Measurements from ENCODE around the gene PNO1. TPM values are rescaled to one million over a fixed set of nuclear protein-coding genes. Genes with fewer than 3 reads are reported as not detected.

Gene PNO1
- total and polyA plus RNA-seq, 2 experiments from 2014 or later: 14.5 to 23.3 TPM

DNA sequence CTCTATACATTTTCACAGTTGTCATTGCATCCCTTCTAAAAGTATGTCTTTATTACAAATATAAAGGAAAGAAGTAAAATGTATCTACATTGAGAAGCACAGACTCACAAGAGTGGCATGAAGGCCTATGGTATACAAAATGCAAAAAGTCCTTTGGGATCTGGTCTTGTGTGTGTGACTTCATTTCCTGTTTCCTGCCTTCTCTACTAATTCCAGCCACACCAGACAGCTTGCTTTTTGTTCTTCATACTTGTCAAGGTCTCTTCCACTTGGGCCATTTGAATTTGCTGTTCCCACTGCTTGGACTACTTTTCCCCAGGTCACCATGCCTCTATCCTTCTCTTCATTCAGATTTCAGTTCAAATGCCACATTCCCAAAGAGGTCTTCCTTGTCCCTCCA lies 6.7 kb upstream of the PNO1 start:
- no peaks in the 10 kb centered on the region for H3K36me3 ChIP-seq (ENCODE audit: low read depth)
- no peak overlapping the region for H3K4me3 ChIP-seq
- no peaks in the 10 kb centered on the region for H3K27me3 ChIP-seq (replicated peaks; ENCODE audit: insufficient read depth)
- no peaks in the 10 kb centered on the region for H3K9me2 ChIP-seq (ENCODE audit: insufficient read depth)
- H4K20me1 ChIP-seq (ENCODE audit: insufficient read depth): no peaks in the 10 kb centered on the region
- no peak overlapping the region for H2AFZ ChIP-seq
- no peaks in the 10 kb centered on the region for H3K9me3 ChIP-seq (ENCODE audit: low read depth)
- H3K9ac ChIP-seq: no peak overlapping the region
- no peak overlapping the region for H3K27ac ChIP-seq
- H3K79me2 ChIP-seq (ENCODE audit: insufficient read depth): peaks cover 52% of the 10 kb centered on the region
- DNase-seq: no peak
- no peak overlapping the region for H3K4me2 ChIP-seq (ENCODE audit: unreplicated experiment)
- H3F3A ChIP-seq (ENCODE audit: insufficient read depth): no peaks in the 10 kb centered on the region
- no peaks in the 10 kb centered on the region for H3K4me1 ChIP-seq (ENCODE audit: insufficient read depth)
- in situ Hi-C loops (cut with MboI): no loop called here
- no peak for TF ChIP-seq EZH2phosphoT487 (IDR thresholded peaks at IDR 0.05; ENCODE audit: insufficient read depth, low read depth)
- TF ChIP-seq EZH2 (IDR thresholded peaks at IDR 0.05; ENCODE audit: insufficient read depth, poor library complexity, severe bottlenecking): no peak

- Histone ChIP-seq H4K20me1 (ENCODE audit: insufficient read depth) (no peaks in the 10 kb centered on the region), H3K9ac (no peak overlapping the region), H3K9me2 (ENCODE audit: insufficient read depth) (no peaks in the 10 kb centered on the region), H3K36me3 (ENCODE audit: low read depth) (no peaks in the 10 kb centered on the region), H3K9me3 (ENCODE audit: low read depth) (no peaks in the 10 kb centered on the region), H3K27ac (no peak overlapping the region), H3K4me2 (ENCODE audit: unreplicated experiment) (no peak overlapping the region), H3F3A (ENCODE audit: insufficient read depth) (no peaks in the 10 kb centered on the region), H3K27me3 (replicated peaks; ENCODE audit: insufficient read depth) (no peaks in the 10 kb centered on the region), H3K4me3 (no peak overlapping the region), H3K79me2 (ENCODE audit: insufficient read depth) (peaks cover 64% of the 10 kb centered on the region), H3K4me1 (ENCODE audit: insufficient read depth) (peaks cover 5% of the 10 kb centered on the region; the same call in 1 of the 2 replicates), H2AFZ (no peak overlapping the region)
- in situ Hi-C loops (cut with MboI): no loop called here
- WGBS, 2 experiments (ENCODE audit: low coverage in 1 of 2, low lambda C conversion rate in 2 of 2, missing lambda C conversion rate in 2 of 2): 83% methylated on average over 3 of the region's 3 CpGs
- TF ChIP-seq EZH2 (IDR thresholded peaks at IDR 0.05; ENCODE audit: insufficient read depth, poor library complexity, severe bottlenecking) (no peak), EZH2phosphoT487 (IDR thresholded peaks at IDR 0.05; ENCODE audit: insufficient read depth, low read depth) (no peak)
- no peak for DNase-seq
Observed at GRCh38 chr2:68152681-68153347, 4.9 kb upstream of the PNO1 start.

DNA sequence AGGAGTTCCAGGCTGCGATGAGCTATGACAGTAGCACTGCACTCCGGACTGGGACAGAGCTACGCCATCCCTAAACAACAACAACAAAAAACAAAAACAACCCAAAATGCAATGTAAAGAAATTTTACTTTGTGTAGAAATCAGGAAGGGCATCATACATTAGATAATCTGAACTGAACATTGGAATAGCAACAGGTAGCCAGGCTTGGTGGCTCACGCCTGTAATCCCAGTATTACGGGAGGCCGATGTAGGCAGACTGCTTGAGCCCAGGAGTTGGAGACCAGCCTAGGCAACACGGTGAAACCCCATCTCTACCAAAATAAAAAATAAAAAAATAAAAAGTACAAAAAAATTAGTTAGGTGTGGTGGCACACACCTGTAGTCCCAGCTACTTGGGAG lies 2.1 kb upstream of the PNO1 start:
- H4K20me1 ChIP-seq (ENCODE audit: insufficient read depth): no peaks in the 10 kb centered on the region
- in situ Hi-C loops (cut with MboI): no loop called here
- peaks cover 5% of the 10 kb centered on the region; the same call in 1 of the 2 replicates for H3K36me3 ChIP-seq (ENCODE audit: low read depth)
- H3K9ac ChIP-seq: 0 out of 2 replicates have a peak overlapping the region, but pooled peaks have one; percentile 93
- no peak overlapping the region for H3K4me2 ChIP-seq (ENCODE audit: unreplicated experiment)
- TF ChIP-seq EZH2phosphoT487 (IDR thresholded peaks at IDR 0.05; ENCODE audit: insufficient read depth, low read depth) (no peak), EZH2 (IDR thresholded peaks at IDR 0.05; ENCODE audit: insufficient read depth, poor library complexity, severe bottlenecking) (no peak)
- H3K9me3 ChIP-seq (ENCODE audit: low read depth): no peaks in the 10 kb centered on the region
- peaks cover 83% of the 10 kb centered on the region for H3K79me2 ChIP-seq (ENCODE audit: insufficient read depth)
- no peaks in the 10 kb centered on the region for H3K27me3 ChIP-seq (replicated peaks; ENCODE audit: insufficient read depth)
- WGBS, 2 experiments (ENCODE audit: low coverage in 1 of 2, low lambda C conversion rate in 2 of 2, missing lambda C conversion rate in 2 of 2): 91% methylated on average over 7 of the region's 7 CpGs
- peaks cover 12% of the 10 kb centered on the region for H3K4me1 ChIP-seq (ENCODE audit: insufficient read depth)
- no peak for DNase-seq
- H3K9me2 ChIP-seq (ENCODE audit: insufficient read depth): no peaks in the 10 kb centered on the region
- H3K4me3 ChIP-seq: no peak overlapping the region
- H3K27ac ChIP-seq: no peak overlapping the region
- no peak overlapping the region for H2AFZ ChIP-seq
- no peaks in the 10 kb centered on the region for H3F3A ChIP-seq (ENCODE audit: insufficient read depth)

GRCh38 chr2:68156419-68156818 lies 1.3 kb upstream of the PNO1 start:
- H3K9ac ChIP-seq: peak overlapping the region; percentile 93
- TF ChIP-seq EZH2 (IDR thresholded peaks at IDR 0.05; ENCODE audit: insufficient read depth, poor library complexity, severe bottlenecking) (no peak), EZH2phosphoT487 (IDR thresholded peaks at IDR 0.05; ENCODE audit: insufficient read depth, low read depth) (no peak)
- peak overlapping the region; percentile 89 for H3K27ac ChIP-seq
- no peaks in the 10 kb centered on the region for H3K9me2 ChIP-seq (ENCODE audit: insufficient read depth)
- no peaks in the 10 kb centered on the region for H3F3A ChIP-seq (ENCODE audit: insufficient read depth)
- no peaks in the 10 kb centered on the region for H3K27me3 ChIP-seq (replicated peaks; ENCODE audit: insufficient read depth)
- peak overlapping the region; percentile 95 for H2AFZ ChIP-seq
- peak; percentile 16 for DNase-seq
- H3K36me3 ChIP-seq (ENCODE audit: low read depth): peaks cover 13% of the 10 kb centered on the region; the same call in 1 of the 2 replicates
- peaks cover 91% of the 10 kb centered on the region for H3K79me2 ChIP-seq (ENCODE audit: insufficient read depth)
- peak overlapping the region; percentile 89 for H3K4me3 ChIP-seq
- H3K9me3 ChIP-seq (ENCODE audit: low read depth): no peaks in the 10 kb centered on the region
- WGBS, 2 experiments (ENCODE audit: low coverage in 1 of 2, low lambda C conversion rate in 2 of 2, missing lambda C conversion rate in 2 of 2): 0 to 4% methylated on average over 3 of the region's 3 CpGs
- peak overlapping the region; percentile 97 for H3K4me2 ChIP-seq (ENCODE audit: unreplicated experiment)
- H4K20me1 ChIP-seq (ENCODE audit: insufficient read depth): no peaks in the 10 kb centered on the region
- in situ Hi-C loops (cut with MboI): no loop called here
- peaks cover 12% of the 10 kb centered on the region for H3K4me1 ChIP-seq (ENCODE audit: insufficient read depth)
